KMS-11 (cell line): ENCODE data around the gene VAC14.

Experiments used
- H2AFZ ChIP-seq: fragments of 200-600 bp; sonication (generic); 2 replicates; pipeline ENCODE4 v1.6.1; 2016; ENCODE audit warnings: antibody characterized with exemption, mixed run types, low read depth
- H3K27ac ChIP-seq: fragments of 200-600 bp; sonication (generic); 2 replicates; pipeline ENCODE4 v1.6.1; 2016; ENCODE audit warnings: mild to moderate bottlenecking, mixed run types
- H3K27me3 ChIP-seq: fragments of 200-600 bp; sonication (generic); 2 replicates; pipeline ENCODE4 v1.6.1; 2017; ENCODE audit warnings: mild to moderate bottlenecking, low read depth, mixed run types, moderate library complexity; ENCODE audit not compliant: insufficient read depth
- H3K36me3 ChIP-seq: fragments of 200-600 bp; sonication (generic); 2 replicates; pipeline ENCODE4 v1.6.1; 2017; ENCODE audit warnings: mild to moderate bottlenecking, mixed run types; ENCODE audit not compliant: insufficient read depth
- H3K4me1 ChIP-seq: fragments of 200-600 bp; sonication (generic); 2 replicates; pipeline ENCODE4 v1.6.1; 2016; ENCODE audit warnings: mild to moderate bottlenecking, low read depth, mixed run types; ENCODE audit not compliant: poor library complexity, severe bottlenecking
- H3K4me2 ChIP-seq: fragments of 200-600 bp; sonication (generic); 2 replicates; pipeline ENCODE4 v1.7.0; 2016; ENCODE audit warnings: mild to moderate bottlenecking, mixed run types
- H3K4me3 ChIP-seq: fragments of 200-600 bp; sonication (generic); IDR thresholded peaks from 2 replicates; pipeline ENCODE4 v1.6.1; 2017; ENCODE audit warnings: low read depth, low read length, mixed read lengths; ENCODE audit not compliant: insufficient read depth
- H3K79me2 ChIP-seq: fragments of 200-600 bp; sonication (generic); 2 replicates; pipeline ENCODE4 v1.6.1; 2016; ENCODE audit warnings: low read depth, mixed run types; ENCODE audit not compliant: insufficient read depth
- H3K9ac ChIP-seq: fragments of 200-600 bp; sonication (generic); 2 replicates; pipeline ENCODE4 v1.6.1; 2016; ENCODE audit warnings: mild to moderate bottlenecking, mixed run types
- H4K20me1 ChIP-seq: fragments of 200-600 bp; sonication (generic); 2 replicates; pipeline ENCODE4 v1.6.1; 2016; ENCODE audit warnings: mild to moderate bottlenecking, mixed run types; ENCODE audit not compliant: insufficient read depth
- TF ChIP-seq, protein P1 (sequence below): fragments of 200-600 bp; sonication (generic); conservative IDR thresholded peaks from 2 replicates; pipeline ENCODE4 v1.6.1; 2017; ENCODE audit warnings: low read depth, mild to moderate bottlenecking, antibody characterized with exemption, low read length, moderate library complexity, mixed read lengths

The VAC14 gene

DNA sequence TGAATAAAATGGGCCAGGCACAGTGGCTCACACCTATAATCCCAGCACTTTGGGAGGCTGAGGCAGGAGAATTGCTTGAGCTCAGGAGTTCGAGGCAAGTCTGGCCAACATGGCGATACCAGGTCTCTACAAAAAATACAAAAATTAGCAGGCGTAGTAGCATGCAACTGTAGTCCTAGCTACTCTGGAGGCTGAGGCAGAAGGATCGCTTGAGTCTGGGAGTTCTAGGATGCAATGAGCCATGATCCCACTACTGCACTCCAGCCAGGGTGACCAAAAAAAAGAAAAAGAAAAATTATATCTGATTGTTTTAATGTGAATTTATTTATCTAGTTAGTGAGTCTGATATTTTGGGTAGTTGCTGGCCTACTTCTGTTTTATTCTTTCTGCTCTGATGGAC, 147.6 kb downstream of the VAC14 start:
- TF ChIP-seq, protein P1, sequence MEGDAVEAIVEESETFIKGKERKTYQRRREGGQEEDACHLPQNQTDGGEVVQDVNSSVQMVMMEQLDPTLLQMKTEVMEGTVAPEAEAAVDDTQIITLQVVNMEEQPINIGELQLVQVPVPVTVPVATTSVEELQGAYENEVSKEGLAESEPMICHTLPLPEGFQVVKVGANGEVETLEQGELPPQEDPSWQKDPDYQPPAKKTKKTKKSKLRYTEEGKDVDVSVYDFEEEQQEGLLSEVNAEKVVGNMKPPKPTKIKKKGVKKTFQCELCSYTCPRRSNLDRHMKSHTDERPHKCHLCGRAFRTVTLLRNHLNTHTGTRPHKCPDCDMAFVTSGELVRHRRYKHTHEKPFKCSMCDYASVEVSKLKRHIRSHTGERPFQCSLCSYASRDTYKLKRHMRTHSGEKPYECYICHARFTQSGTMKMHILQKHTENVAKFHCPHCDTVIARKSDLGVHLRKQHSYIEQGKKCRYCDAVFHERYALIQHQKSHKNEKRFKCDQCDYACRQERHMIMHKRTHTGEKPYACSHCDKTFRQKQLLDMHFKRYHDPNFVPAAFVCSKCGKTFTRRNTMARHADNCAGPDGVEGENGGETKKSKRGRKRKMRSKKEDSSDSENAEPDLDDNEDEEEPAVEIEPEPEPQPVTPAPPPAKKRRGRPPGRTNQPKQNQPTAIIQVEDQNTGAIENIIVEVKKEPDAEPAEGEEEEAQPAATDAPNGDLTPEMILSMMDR: no peak
- peak overlapping the region; percentile 93; the same call in 1 of the 2 replicates for H2AFZ ChIP-seq
- no peak overlapping the region for H3K27ac ChIP-seq
- H3K9ac ChIP-seq: no peak overlapping the region
- 0 out of 2 replicates have a peak overlapping the region, but pooled peaks have one; percentile 56 for H3K4me2 ChIP-seq
- H3K79me2 ChIP-seq: no peaks in the 10 kb centered on the region
- H3K4me3 ChIP-seq: no peak overlapping the region
- H3K4me1 ChIP-seq: peaks cover 8% of the 10 kb centered on the region
- H3K36me3 ChIP-seq: no peaks in the 10 kb centered on the region
- H3K27me3 ChIP-seq: no peaks in the 10 kb centered on the region
- H4K20me1 ChIP-seq: no peaks in the 10 kb centered on the region

DNA sequence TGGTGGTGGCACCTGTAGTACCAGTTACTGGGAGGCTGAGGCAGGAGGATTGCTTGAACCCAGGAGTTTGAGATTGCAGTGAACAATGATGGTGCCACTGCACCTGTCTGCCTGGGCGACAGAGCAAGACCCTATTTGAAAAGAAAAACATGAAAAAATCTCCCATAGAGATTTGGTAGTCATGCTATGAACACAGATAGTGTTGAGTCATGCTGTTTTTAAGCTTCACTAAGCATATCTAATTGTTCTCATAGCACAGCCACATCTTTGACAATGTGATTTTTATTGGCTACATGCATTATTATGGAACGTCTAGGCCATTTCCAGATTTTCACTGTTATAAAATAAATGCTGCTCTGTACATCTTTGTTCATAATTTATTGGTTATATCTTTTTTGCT, 148.6 kb downstream of the VAC14 start:
- TF ChIP-seq, protein P1: no peak
- Histone ChIP-seq H3K4me1 (peaks cover 8% of the 10 kb centered on the region), H3K4me3 (no peak overlapping the region), H3K36me3 (no peaks in the 10 kb centered on the region), H2AFZ (no peak overlapping the region), H4K20me1 (no peaks in the 10 kb centered on the region), H3K4me2 (no peak overlapping the region), H3K27ac (no peak overlapping the region), H3K79me2 (no peaks in the 10 kb centered on the region), H3K9ac (no peak overlapping the region), H3K27me3 (no peaks in the 10 kb centered on the region)

GRCh38 chr16:70651524-70651923, 149.4 kb downstream of the VAC14 start:
- H3K27ac ChIP-seq: no peak overlapping the region
- no peak overlapping the region for H2AFZ ChIP-seq
- H3K4me2 ChIP-seq: no peak overlapping the region
- H3K27me3 ChIP-seq: no peaks in the 10 kb centered on the region
- H4K20me1 ChIP-seq: no peaks in the 10 kb centered on the region
- no peaks in the 10 kb centered on the region for H3K79me2 ChIP-seq
- peaks cover 8% of the 10 kb centered on the region for H3K4me1 ChIP-seq
- no peak overlapping the region for H3K4me3 ChIP-seq
- TF ChIP-seq, protein P1: no peak
- H3K36me3 ChIP-seq: no peaks in the 10 kb centered on the region
- H3K9ac ChIP-seq: no peak overlapping the region

- Histone ChIP-seq H3K79me2 (no peaks in the 10 kb centered on the region), H3K27ac (no peak overlapping the region), H3K27me3 (no peaks in the 10 kb centered on the region), H3K36me3 (no peaks in the 10 kb centered on the region), H2AFZ (no peak overlapping the region), H3K9ac (no peak overlapping the region), H3K4me1 (peaks cover 8% of the 10 kb centered on the region), H3K4me3 (no peak overlapping the region), H3K4me2 (no peak overlapping the region), H4K20me1 (no peaks in the 10 kb centered on the region)
- TF ChIP-seq, protein P1: no peak
Measured at GRCh38 chr16:70650216-70650615, 150.7 kb downstream of the VAC14 start.
